Liver (tissue), 9 donors: ENCODE data around the gene RASL10B. TPM values are rescaled to one million over a fixed set of nuclear protein-coding genes. Genes with fewer than 3 reads are reported as not detected.

ENCODE experiments used
- DNase-seq: peaks from one replicate; pipeline ENCODE4 v3.0.0-alpha.2; 2017; ENCODE audit warnings: low spot score
- H3K27ac ChIP-seq, 2 donors: one replicate each; pipeline ENCODE4 v1.7.0; 2013; ENCODE audit warnings: inconsistent platforms in 2 of 2, low read length in 2 of 2, control low read depth in 1 of 2, low read depth in 1 of 2, mild to moderate bottlenecking in 1 of 2
- H3K27me3 ChIP-seq, 4 donors: one replicate each; pipeline versions ENCODE4 v1.6.1 to v1.7.0; 2013; ENCODE audit warnings: low read length in 3 of 4, inconsistent platforms in 1 of 4, mild to moderate bottlenecking in 1 of 4, moderate library complexity in 1 of 4; ENCODE audit not compliant: control insufficient read depth in 4 of 4, insufficient read depth in 4 of 4
- H3K36me3 ChIP-seq, 4 donors: one replicate each; pipeline versions ENCODE4 v1.6.1 to v1.7.0; 2013; ENCODE audit warnings: low read length in 3 of 4, mild to moderate bottlenecking in 3 of 4, low read depth in 1 of 4, moderate library complexity in 1 of 4; ENCODE audit not compliant: control insufficient read depth in 4 of 4, insufficient read depth in 3 of 4
- H3K4me1 ChIP-seq, 4 donors: one replicate each; pipeline versions ENCODE4 v1.6.1 to v1.7.0; 2013; ENCODE audit warnings: low read length in 3 of 4, mild to moderate bottlenecking in 3 of 4, moderate library complexity in 1 of 4; ENCODE audit not compliant: control insufficient read depth in 4 of 4, insufficient read depth in 4 of 4
- H3K4me3 ChIP-seq, 3 donors: one replicate each; pipeline versions ENCODE4 v1.6.1 to v1.7.0; 2013; ENCODE audit warnings: low read length in 3 of 3, control low read depth in 1 of 3, low read depth in 1 of 3, mild to moderate bottlenecking in 1 of 3
- H3K9ac ChIP-seq, 2 donors: one replicate each; pipeline ENCODE4 v1.7.0; 2013; ENCODE audit warnings: low read length in 2 of 2, mild to moderate bottlenecking in 2 of 2, moderate library complexity in 2 of 2, control low read depth in 1 of 2, low read depth in 1 of 2
- H3K9me3 ChIP-seq, 4 donors: one replicate each; pipeline versions ENCODE4 v1.6.1 to v1.7.0; 2013; ENCODE audit warnings: low read length in 3 of 4; ENCODE audit not compliant: control insufficient read depth in 4 of 4
- EGR1 ChIP-seq, 2 donors: IDR thresholded peaks; 2 replicates each; pipeline ENCODE4 v1.6.1; 2016 to 2018; ENCODE audit warnings: antibody characterized with exemption in 2 of 2, low read depth in 2 of 2
- FOXA1 ChIP-seq: IDR thresholded peaks from 2 replicates; pipeline ENCODE4 v1.6.1; 2016; ENCODE audit warnings: antibody characterized with exemption
- HNF4A ChIP-seq, 2 donors: conservative IDR thresholded peaks; 2 replicates each; pipeline ENCODE4 v1.6.1; 2016; ENCODE audit warnings: antibody characterized with exemption in 2 of 2, mild to moderate bottlenecking in 2 of 2
- HNF4G ChIP-seq: IDR thresholded peaks from 2 replicates; pipeline ENCODE4 v1.6.1; 2016; ENCODE audit warnings: antibody characterized with exemption
- JUND ChIP-seq, 2 donors: IDR thresholded peaks; 2 replicates each; pipeline ENCODE4 v1.6.1; 2016; ENCODE audit warnings: antibody characterized with exemption in 2 of 2
- MAX ChIP-seq: IDR thresholded peaks from 2 replicates; pipeline ENCODE4 v1.6.1; 2016; ENCODE audit warnings: antibody characterized with exemption
- NR2F2 ChIP-seq: IDR thresholded peaks from 2 replicates; pipeline ENCODE4 v1.6.1; 2016; ENCODE audit warnings: antibody characterized with exemption
- RAD21 ChIP-seq, 2 donors: IDR thresholded peaks; 2 replicates each; pipeline ENCODE4 v1.6.1; 2016; ENCODE audit warnings: antibody characterized with exemption in 2 of 2, mild to moderate bottlenecking in 2 of 2
- REST ChIP-seq: IDR thresholded peaks from 2 replicates; pipeline ENCODE4 v1.6.1; 2016; ENCODE audit warnings: antibody characterized with exemption, mild to moderate bottlenecking
- RXRA ChIP-seq, 2 donors: IDR thresholded peaks; 2 replicates each; pipeline ENCODE4 v1.6.1; 2017 to 2018; ENCODE audit warnings: antibody characterized with exemption in 2 of 2, mild to moderate bottlenecking in 1 of 2
- YY1 ChIP-seq: IDR thresholded peaks from 2 replicates; pipeline ENCODE4 v1.6.1; 2016; ENCODE audit warnings: antibody characterized with exemption, mild to moderate bottlenecking
- ZBTB33 ChIP-seq: IDR thresholded peaks from 2 replicates; pipeline ENCODE4 v1.6.1; 2016; ENCODE audit warnings: antibody characterized with exemption
- WGBS: extraction: QIAGEN DNeasy Blood & Tissue Kit; methylation state at CpG from one replicate; pipeline ENCODE4 v1.1.7; 2013; 5-methylcytosine and 5-hydroxymethylcytosine counted together
- polyA plus RNA-seq, 2 donors: library from polyadenylated mRNA; stranded (reverse) in 1 of 2; unstranded in 1 of 2; fragments of 200-250 nt in 1 of 2; fragments of >200 nt in 1 of 2; fragmentation: Nextera tagmentation in 1 of 2; extraction: Ambion mirVana in 1 of 2; gene quantifications; one replicate each; pipeline versions ENCODE4 v1.2.1 to v1.2.3, GENCODE V29; 2013 to 2015
- total RNA-seq, 2 donors: library from RNA; depleted of rRNA; stranded (reverse); fragments of >200 nt; gene quantifications; one replicate each; pipeline ENCODE4 v1.2.3, GENCODE V29; 2014
- donor health status: healthy.
- donor health status: healthy.
- donor health status: healthy.
- donor health status: healthy.
- donor health status: healthy.

RASL10B gene
- total RNA-seq (1 to 10 TPM in 1 of 2 donors, under 1 TPM in 1; 0.42 to 3.8 TPM), polyA plus RNA-seq (1 to 10 TPM; 1.7 to 2.7 TPM)

GRCh38 chr17:35731239-35731916 lies at the start of gene RASL10B:
Gene RASL10B, plus strand, starts transcription at chr17:35731639. Its CDS starts 3,546 bp downstream, at chr17:35735185.
- Histone ChIP-seq H3K27ac (no peak within 1 kb of the TSS), H3K9ac (peak within 1 kb of the TSS in 1 of 2 donors; percentile 10), H3K4me3 (peak within 1 kb of the TSS in 2 of 3 donors; percentile 3 to 71), H3K36me3 (no peaks in the 10 kb centered on the region), H3K9me3 (no peaks in the 10 kb centered on the region), H3K27me3 (no peaks in the 10 kb centered on the region), H3K4me1 (peaks cover 0 to 9% (median 5%) of the 10 kb centered on the region in 4 donors)
- 7% methylated on average over 44 of the region's 44 CpGs for WGBS
- no peak for TF ChIP-seq HNF4G
- TF ChIP-seq RAD21 (IDR thresholded peaks at IDR 0.05) = peak in 1 of 2 donors; percentile 34
- no peak for TF ChIP-seq FOXA1
- TF ChIP-seq HNF4A (conservative IDR thresholded peaks at IDR 0.05) = peak in 1 of 2 donors; percentile 37
- no peak for TF ChIP-seq RXRA (IDR thresholded peaks at IDR 0.05)
- no peak for DNase-seq

DNA sequence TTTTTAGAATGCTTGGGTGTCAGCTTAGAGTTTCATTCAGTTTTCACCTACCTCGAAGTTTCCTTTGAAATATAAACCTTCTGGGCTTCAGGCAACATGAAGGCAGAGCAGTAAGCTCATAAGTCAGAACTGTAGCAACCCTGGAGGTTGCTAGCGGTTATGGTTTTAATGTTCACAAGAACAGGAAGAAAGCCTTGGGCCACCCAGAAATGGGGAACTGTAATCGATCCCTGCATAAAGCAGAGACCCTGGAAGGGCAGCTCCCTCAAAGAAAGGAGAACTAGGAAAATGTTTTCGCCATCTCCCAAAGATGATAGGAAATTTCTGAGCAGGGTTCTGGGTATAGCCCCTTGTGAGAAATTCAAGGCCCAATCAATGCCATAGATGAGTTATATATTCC lies 47.8 kb upstream of the RASL10B start:
- H3K27ac ChIP-seq = no peak overlapping the region
- H3K9me3 ChIP-seq = no peaks in the 10 kb centered on the region
- no peak overlapping the region for H3K9ac ChIP-seq
- TF ChIP-seq REST = no peak
- TF ChIP-seq JUND (IDR thresholded peaks at IDR 0.05) = no peak
- TF ChIP-seq HNF4A (conservative IDR thresholded peaks at IDR 0.05) = no peak
- TF ChIP-seq ZBTB33 = no peak
- TF ChIP-seq HNF4G = no peak
- TF ChIP-seq EGR1 (IDR thresholded peaks at IDR 0.05; ENCODE audit: low read depth in 2 of 2) = no peak
- no peak overlapping the region for H3K4me3 ChIP-seq
- no peaks in the 10 kb centered on the region for H3K27me3 ChIP-seq
- H3K4me1 ChIP-seq = no peaks in the 10 kb centered on the region
- WGBS = 86% methylated on average over 4 of the region's 4 CpGs
- DNase-seq = no peak
- H3K36me3 ChIP-seq = peaks cover 0 to 17% (median 15%) of the 10 kb centered on the region in 4 donors

GRCh38 chr17:35684055-35684802 lies 47.2 kb upstream of the RASL10B start:
- no peak overlapping the region for H3K27ac ChIP-seq
- no peak for TF ChIP-seq EGR1 (IDR thresholded peaks at IDR 0.05; ENCODE audit: low read depth in 2 of 2)
- TF ChIP-seq NR2F2 = no peak
- TF ChIP-seq MAX = no peak
- no peak for TF ChIP-seq REST
- TF ChIP-seq RXRA (IDR thresholded peaks at IDR 0.05) = no peak
- TF ChIP-seq YY1 = no peak
- 96% methylated on average over 2 of the region's 2 CpGs for WGBS

More at GRCh38 chr17:35684055-35684802, 47.2 kb upstream of the RASL10B start:
- H3K4me3 ChIP-seq = no peak overlapping the region
- peaks cover 0 to 17% (median 15%) of the 10 kb centered on the region in 4 donors for H3K36me3 ChIP-seq
- H3K27me3 ChIP-seq = no peaks in the 10 kb centered on the region
- no peaks in the 10 kb centered on the region for H3K9me3 ChIP-seq
- no peak for DNase-seq
- no peak overlapping the region for H3K9ac ChIP-seq
- no peaks in the 10 kb centered on the region for H3K4me1 ChIP-seq
